HG03457 (cell line): ENCODE measurements around the gene MSI2.

ENCODE experiments used
- ATAC-seq: cut with Tn5 transposase; IDR thresholded peaks from one replicate; pipeline ENCODE4 v1.9.1; 2021; ENCODE audit warnings: moderate number of reproducible peaks; ENCODE audit not compliant: unreplicated experiment

The MSI2 gene

DNA sequence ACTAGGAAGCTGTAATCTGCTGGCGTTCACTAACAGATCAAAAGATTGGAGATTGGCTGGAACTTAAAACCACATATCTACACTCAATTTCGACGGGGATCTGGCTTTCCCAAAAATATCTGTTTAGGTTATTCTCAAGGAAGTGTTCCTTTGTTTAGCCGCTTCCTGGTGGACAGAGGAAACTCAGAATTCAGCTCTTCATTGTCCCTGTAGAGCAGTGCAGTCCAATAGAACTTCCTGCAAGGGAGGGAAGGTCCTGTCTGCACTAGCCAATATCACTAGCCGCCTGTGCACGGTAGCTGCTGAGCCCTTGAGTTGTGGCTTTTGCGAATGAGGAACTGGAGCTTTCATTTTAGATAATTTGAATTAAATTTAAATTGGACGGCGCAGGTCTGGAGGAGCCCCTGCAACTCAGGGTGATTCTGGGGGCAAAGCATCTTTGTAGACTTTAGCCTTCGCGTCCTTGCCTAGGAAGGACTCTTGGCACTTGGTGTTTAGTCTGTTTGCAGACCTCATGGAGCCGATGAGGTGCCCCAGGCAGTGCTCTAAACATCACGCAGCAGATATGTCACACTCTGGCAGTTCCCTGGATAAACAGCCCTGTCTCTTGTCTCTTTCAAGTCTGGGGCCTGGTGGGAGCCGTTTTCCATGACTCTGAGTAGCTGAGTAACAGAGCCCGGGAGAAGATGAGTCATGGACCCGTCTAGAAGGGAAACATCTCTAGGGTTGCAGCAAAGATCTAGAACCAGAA, 366.5 kb downstream of the MSI2 start:
- ATAC-seq, result peak; percentile 53

- ATAC-seq, result no peak
Measured at GRCh38 chr17:57623620-57624019, 367.3 kb downstream of the MSI2 start.

DNA sequence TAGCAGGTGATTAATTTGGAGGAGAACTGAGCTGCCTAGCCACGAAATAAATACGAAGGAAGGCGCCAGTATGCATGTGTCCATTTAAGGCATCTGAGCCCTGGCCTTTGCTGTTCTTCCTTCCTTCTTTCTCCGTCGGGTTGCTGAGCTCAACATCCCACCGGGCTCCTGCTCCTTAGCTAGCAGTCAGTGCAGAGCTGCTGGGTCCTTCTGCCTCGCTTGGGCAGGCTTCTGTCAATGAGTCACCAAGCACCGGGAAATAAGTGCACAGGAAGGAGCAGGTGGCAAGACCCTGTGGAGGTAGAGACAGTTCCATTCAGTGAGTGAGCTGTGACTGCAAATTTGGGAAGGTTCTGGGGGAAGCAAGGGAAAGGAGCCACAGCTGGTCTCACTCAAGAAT, 368.1 kb downstream of the MSI2 start:
- no peak for ATAC-seq

GRCh38 chr17:57625511-57625910, 369.2 kb downstream of the MSI2 start:
- no peak for ATAC-seq

DNA sequence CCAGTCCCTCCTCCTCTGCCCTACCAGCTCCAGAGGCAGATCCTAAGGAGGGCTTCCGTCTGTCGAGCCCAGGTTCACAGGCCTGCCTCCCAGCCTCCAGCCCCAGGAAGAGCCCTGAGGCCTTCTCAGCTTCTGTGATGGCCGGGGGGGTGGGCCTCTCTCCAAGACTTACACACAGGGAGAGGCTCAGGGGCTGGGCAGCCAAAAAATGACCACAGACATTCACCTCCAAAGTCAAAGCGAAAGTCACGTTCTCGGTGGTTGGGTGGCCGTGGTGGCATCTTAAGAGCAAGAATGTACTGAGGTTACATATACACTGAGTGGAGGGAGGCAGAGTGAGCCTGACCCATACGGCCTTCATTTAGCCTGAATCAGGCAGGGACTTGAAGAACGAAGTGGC, 369.6 kb downstream of the MSI2 start:
- no peak for ATAC-seq

DNA sequence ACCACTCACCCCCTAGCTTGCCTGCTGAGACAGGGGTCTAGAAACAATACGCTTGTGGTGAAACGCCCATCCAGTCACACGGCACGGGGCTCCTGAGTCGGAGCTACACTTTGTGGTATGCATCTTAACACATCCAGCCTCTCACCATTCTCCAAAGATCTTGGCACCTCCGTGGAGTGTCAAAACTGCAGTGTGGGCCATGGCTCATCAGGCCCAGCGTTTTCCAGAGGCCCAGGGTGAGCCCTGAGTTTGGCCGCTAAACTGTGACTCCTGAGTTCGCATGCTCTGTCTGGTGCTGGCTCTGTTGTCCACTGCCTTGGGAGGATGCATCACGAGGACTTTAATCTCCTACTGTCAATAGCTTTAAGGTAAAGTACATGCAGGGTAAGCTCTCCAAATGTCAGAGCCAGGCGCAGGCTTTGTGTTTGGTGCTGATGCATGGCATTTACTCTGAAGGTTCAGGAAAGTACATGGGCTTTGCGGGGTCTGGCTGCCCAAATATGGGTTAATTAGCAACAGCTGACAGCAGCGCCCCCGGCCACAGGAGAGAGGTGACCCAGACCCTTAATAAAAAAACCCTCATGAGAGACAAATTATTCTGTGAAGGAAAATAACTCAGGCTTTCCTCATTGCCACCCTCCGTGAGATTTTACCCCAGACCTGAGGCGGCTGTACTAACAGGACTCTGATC, 370.3 kb downstream of the MSI2 start:
- ATAC-seq, result no peak

DNA sequence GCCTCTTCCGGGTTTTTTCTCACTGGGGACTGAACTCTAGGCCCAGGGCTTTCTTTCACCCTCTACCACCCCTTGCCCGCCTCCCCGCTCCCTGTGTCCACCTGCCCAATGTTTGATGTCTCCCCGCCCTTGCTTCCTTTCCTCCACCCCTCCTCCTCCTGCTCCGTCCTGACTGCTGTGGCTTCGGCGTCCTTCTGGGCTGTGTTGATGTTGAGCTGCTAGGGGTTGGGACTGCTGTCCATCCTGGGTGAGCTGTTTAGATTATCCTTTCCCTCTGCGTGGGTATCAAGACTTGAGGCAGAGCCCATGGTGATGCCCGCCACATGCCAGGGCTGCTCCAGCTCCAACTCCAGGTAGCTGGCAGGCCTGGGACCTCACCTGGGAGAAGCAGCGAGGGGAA, 371.3 kb downstream of the MSI2 start:
- ATAC-seq, result no peak

- ATAC-seq, result no peak
Measured at GRCh38 chr17:57628421-57628820, 372.1 kb downstream of the MSI2 start.

GRCh38 chr17:57629470-57629869, 373.1 kb downstream of the MSI2 start:
- ATAC-seq, result peak; percentile 61

- no peak for ATAC-seq
Measured at GRCh38 chr17:57629886-57630285, 373.6 kb downstream of the MSI2 start.

GRCh38 chr17:57630736-57631135, 374.4 kb downstream of the MSI2 start:
- ATAC-seq, result no peak

GRCh38 chr17:57631871-57632270, 375.5 kb downstream of the MSI2 start:
- no peak for ATAC-seq

GRCh38 chr17:57632294-57632693, 376.0 kb downstream of the MSI2 start:
- no peak for ATAC-seq

GRCh38 chr17:57633236-57633635, 376.9 kb downstream of the MSI2 start:
- ATAC-seq, result no peak

DNA sequence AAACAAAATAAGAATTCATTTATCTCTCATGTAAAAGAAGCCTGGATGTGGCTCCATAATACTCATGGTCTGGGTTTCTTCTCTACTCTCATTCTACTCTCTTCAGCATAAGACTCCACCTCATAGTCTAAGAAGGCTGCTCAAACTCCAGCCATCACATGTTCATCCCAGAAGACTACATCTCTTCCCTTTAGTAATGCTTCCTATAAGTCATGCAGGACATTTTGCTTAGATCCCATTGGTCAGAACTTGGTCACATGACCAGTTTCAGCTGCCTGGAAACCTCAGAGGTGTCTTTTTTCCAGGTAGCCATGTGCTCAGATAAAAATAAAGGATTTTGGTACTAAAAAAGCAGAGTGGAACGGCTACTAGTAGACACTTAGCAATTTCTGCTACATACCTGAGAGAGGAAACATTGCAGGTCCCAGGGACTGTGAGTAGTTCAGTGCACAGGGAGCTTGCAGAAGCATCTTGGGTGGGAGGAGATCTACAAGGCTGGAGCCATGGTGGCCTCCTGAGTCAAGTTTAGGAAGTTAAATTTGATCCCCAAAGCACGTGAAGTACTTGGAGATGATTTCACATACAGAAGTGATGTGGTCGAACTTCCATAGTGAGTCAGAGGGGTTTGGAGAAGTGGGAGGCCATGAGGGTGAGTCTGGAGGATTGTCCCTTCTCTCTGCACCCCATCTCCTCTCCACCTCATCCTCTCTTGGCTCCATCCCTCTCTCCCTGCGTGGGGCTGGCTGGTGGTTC, 378.6 kb downstream of the MSI2 start:
- no peak for ATAC-seq

GRCh38 chr17:57636274-57636673, 380.0 kb downstream of the MSI2 start:
- no peak for ATAC-seq

GRCh38 chr17:57636985-57637665, 380.8 kb downstream of the MSI2 start:
- ATAC-seq, result no peak

DNA sequence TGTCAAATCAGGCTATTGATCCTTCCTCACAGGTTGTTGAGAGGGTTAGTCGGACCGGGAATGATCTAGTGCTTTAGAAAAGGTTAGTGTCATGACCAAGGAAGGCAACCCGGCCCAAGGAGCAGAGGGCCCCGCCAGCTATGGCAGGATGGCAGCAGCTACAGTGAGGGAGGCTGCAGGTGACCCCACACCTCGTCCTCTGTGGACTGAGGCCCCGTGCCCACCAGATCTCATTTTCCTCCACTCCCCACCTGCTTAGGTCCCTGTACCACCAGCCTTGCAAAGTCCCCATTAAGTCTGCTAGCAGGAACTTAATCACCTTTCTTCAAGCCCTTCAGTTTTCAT, 381.3 kb downstream of the MSI2 start:
- ATAC-seq, result no peak

DNA sequence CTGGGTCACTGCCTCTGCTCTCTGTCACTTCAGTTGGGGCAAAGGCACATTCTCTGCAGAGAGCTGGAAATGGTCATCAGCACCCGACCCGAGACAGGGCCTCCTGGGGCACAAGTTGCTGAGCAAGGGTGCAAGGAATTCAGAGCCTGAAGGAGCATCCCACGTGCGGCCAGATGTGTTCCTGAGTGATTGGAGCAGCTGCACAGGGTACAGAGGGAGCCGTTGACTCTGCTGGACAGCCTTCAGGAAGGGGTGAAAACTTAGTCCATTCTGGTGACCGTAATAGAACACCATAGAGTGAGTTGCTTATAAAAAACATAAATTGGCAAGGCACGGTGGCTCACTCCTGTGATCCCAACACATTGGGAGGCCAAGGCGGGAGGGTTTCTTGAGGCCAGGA, 382.0 kb downstream of the MSI2 start:
- no peak for ATAC-seq

DNA sequence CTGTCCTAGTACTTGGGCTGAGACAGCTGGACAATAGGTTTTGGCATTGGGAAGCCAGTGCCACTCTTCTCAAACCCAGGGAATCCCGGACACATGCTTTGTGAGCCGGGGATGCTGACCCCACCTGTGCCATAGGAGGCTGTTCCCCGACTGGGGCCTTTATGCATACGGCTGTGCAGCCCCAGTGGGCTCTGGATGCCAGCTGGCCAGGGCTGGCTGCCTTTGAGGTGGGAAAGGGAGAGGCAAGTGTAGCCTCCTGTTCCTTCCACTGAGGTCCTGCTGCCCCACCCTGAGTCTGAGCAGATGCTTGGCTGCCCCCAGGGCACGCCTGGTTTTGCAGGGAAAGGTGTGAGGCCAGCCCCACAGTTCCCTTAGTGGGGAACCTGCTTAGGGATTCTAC, 383.1 kb downstream of the MSI2 start:
- ATAC-seq, result no peak

DNA sequence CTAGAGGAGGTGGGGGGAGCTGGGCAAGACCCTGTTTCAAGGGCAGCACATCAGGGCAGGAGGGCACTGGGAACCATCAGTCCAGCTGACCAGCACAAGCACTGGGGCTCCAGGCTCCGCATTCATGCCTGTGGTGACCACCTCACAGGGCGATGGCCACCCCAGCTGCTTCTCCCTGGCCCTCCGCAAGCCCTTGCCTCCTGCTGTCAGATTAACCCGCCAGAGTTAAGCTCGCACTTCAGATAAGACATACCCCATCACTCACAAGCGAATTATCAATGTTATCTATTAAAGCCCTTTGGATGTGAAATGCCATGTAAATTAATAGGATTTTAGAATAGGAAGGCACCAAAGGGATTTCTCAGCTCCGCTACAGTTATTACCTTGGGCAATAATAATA, 383.8 kb downstream of the MSI2 start:
- no peak for ATAC-seq
